Transverse colon (tissue), 4 donors: ENCODE data around the gene WSB1.

Experiments
- EP300 ChIP-seq: sonication (generic); formaldehyde crosslinking; IDR thresholded peaks from one replicate; pipeline ENCODE4 v1.6.1; 2017; ENCODE audit warnings: antibody characterized with exemption, low read depth
- POLR2A ChIP-seq: fragments of 450-650 bp; IDR thresholded peaks from one replicate; pipeline ENCODE4 v1.6.1; 2016; ENCODE audit warnings: antibody characterized with exemption, mild to moderate bottlenecking, moderate library complexity
- POLR2AphosphoS5 ChIP-seq, 3 donors: sonication (generic); formaldehyde crosslinking; IDR thresholded peaks; one replicate each; pipeline ENCODE4 v1.6.1; 2016; ENCODE audit warnings: antibody characterized with exemption in 3 of 3
- TF ChIP-seq, protein P1 (sequence below), 5 experiments: fragments of 200-600 bp in 3 of 5; fragments of 450-650 bp in 2 of 5; sonication (generic) in 3 of 5; IDR thresholded peaks; 1 replicate in 2 of 5; 2 replicates in 3 of 5; pipeline ENCODE4 v1.5.1; 2016 to 2017; ENCODE audit warnings: antibody characterized with exemption in 5 of 5, inconsistent platforms in 3 of 5, mild to moderate bottlenecking in 2 of 5, moderate library complexity in 1 of 5

DNA sequence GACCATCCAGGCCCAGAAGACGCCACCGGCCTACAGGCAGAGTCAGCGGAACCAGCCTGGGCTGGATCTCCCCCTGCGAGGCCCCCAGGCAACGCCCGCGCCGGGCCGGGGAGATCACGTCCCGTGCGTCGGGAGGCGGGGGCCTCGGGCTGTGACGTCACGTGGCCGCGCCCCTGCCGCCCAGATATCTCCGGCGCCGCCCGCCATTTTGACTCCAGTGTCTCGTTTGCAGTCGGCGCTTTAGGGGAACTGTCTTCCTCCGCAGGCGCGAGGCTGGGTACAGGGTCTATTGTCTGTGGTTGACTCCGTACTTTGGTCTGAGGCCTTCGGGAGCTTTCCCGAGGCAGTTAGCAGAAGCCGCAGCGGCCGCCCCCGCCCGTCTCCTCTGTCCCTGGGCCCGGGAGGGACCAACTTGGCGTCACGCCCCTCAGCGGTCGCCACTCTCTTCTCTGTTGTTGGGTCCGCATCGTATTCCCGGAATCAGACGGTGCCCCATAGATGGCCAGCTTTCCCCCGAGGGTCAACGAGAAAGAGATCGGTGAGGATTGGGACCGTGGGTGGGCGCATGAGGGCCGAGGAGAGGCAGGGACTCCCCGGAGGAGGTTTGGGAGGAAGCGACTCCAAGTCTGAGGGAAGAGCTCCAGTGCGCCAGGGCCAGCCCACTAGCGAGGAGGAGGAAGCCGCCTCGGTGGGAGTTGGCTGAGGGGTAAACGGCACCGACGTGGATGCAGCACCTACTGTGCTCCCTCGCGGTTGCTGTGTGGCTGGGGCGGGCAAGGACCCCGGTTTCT lies at the start of gene WSB1:
- TF ChIP-seq EP300 (peak; percentile 57), POLR2A (peak; percentile 99), POLR2AphosphoS5 (IDR thresholded peaks at IDR 0.05) (peak; percentile 99 to 100 (median 99))
- TF ChIP-seq, protein P1, sequence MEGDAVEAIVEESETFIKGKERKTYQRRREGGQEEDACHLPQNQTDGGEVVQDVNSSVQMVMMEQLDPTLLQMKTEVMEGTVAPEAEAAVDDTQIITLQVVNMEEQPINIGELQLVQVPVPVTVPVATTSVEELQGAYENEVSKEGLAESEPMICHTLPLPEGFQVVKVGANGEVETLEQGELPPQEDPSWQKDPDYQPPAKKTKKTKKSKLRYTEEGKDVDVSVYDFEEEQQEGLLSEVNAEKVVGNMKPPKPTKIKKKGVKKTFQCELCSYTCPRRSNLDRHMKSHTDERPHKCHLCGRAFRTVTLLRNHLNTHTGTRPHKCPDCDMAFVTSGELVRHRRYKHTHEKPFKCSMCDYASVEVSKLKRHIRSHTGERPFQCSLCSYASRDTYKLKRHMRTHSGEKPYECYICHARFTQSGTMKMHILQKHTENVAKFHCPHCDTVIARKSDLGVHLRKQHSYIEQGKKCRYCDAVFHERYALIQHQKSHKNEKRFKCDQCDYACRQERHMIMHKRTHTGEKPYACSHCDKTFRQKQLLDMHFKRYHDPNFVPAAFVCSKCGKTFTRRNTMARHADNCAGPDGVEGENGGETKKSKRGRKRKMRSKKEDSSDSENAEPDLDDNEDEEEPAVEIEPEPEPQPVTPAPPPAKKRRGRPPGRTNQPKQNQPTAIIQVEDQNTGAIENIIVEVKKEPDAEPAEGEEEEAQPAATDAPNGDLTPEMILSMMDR (IDR thresholded peaks at IDR 0.05): no peak
